NK-92 (cell line): ENCODE data around the gene ZBED1.
"Not testable (repeated sequence)": the region's sequence is repeated elsewhere in the genome, so short reads cannot be mapped to it uniquely, and the experiment has no call there.

Experiments used
- DNase-seq: peaks from one replicate; lab custom pipeline; 2025; ENCODE audit not compliant: unreplicated experiment; lab: John Stamatoyannopoulos, UW

The ZBED1 gene

GRCh38 chrX:2500803-2501558 lies at the start of gene ZBED1, which contains the start of gene DHRSX:
TSS of gene ZBED1 (minus strand) at chrX:2500976. CDS start at chrX:2490719, 10,257 bp downstream.
TSS of gene DHRSX (minus strand) at chrX:2500976. CDS start at chrX:2500925, 51 bp downstream.
- no peak for DNase-seq

GRCh38 chrX:2549876-2550275 lies 49.1 kb upstream of the ZBED1 start:
- DNase-seq = no peak

- DNase-seq = no peak
Observed at GRCh38 chrX:2548711-2549423, 48.1 kb upstream of the ZBED1 start.

- DNase-seq = no peak
Observed at GRCh38 chrX:2547736-2548135, 47.0 kb upstream of the ZBED1 start.

GRCh38 chrX:2546496-2546895 lies 45.7 kb upstream of the ZBED1 start:
- no peak for DNase-seq

- DNase-seq = no peak
Observed at GRCh38 chrX:2545144-2545543, 44.4 kb upstream of the ZBED1 start.

GRCh38 chrX:2542826-2543521 lies 42.2 kb upstream of the ZBED1 start:
- DNase-seq = no peak

- DNase-seq = no peak
Observed at GRCh38 chrX:2541603-2542002, 40.8 kb upstream of the ZBED1 start.

- DNase-seq = no peak
Observed at GRCh38 chrX:2540426-2540947, 39.7 kb upstream of the ZBED1 start.

- DNase-seq = no peak
Observed at GRCh38 chrX:2539586-2539985, 38.8 kb upstream of the ZBED1 start.

GRCh38 chrX:2538031-2538757 lies 37.4 kb upstream of the ZBED1 start:
- no peak for DNase-seq

GRCh38 chrX:2536974-2537373 lies 36.2 kb upstream of the ZBED1 start:
- DNase-seq = no peak

GRCh38 chrX:2536141-2536540 lies 35.4 kb upstream of the ZBED1 start:
- no peak for DNase-seq

GRCh38 chrX:2534261-2535021 lies 33.7 kb upstream of the ZBED1 start:
- not testable (repeated sequence) for DNase-seq

GRCh38 chrX:2533424-2533823 lies 32.6 kb upstream of the ZBED1 start:
- no peak for DNase-seq

- DNase-seq = no peak
Observed at GRCh38 chrX:2526390-2526789, 25.6 kb upstream of the ZBED1 start.

GRCh38 chrX:2523911-2524310 lies 23.1 kb upstream of the ZBED1 start:
- no peak for DNase-seq

GRCh38 chrX:2521927-2522386 lies 21.2 kb upstream of the ZBED1 start:
- no peak for DNase-seq

- DNase-seq = no peak
Observed at GRCh38 chrX:2521092-2521926, 20.5 kb upstream of the ZBED1 start.
